Smooth muscle cell (in vitro differentiated cells): Measurements from ENCODE around the gene ABO. TPM values are rescaled to one million over a fixed set of nuclear protein-coding genes. Genes with fewer than 3 reads are reported as not detected.
"Not testable (repeated sequence)": the region's sequence is repeated elsewhere in the genome, so short reads cannot be mapped to it uniquely, and the experiment has no call there.

Experiments
- DNase-seq: peaks from one replicate; lab custom pipeline; 2025; ENCODE audit not compliant: unreplicated experiment; lab: John Stamatoyannopoulos, UW
- H2AFZ ChIP-seq: fragments of 200-600 bp; sonication (generic); 2 replicates; pipeline ENCODE4 v1.6.0; 2016; ENCODE audit warnings: antibody characterized with exemption, low read depth, mild to moderate bottlenecking
- H3F3A ChIP-seq: fragments of 200-600 bp; sonication (generic); 2 replicates; pipeline ENCODE4 v1.6.0; 2017; ENCODE audit warnings: antibody characterized with exemption, low read depth
- H3K27ac ChIP-seq: fragments of 200-600 bp; sonication (generic); 2 replicates; pipeline ENCODE4 v1.5.1; 2016; ENCODE audit warnings: low read depth, mild to moderate bottlenecking
- H3K27me3 ChIP-seq: fragments of 200-600 bp; sonication (generic); 2 replicates; pipeline ENCODE4 v1.6.1; 2016; ENCODE audit warnings: low read depth, mild to moderate bottlenecking
- H3K36me3 ChIP-seq: fragments of 200-600 bp; sonication (generic); 2 replicates; pipeline ENCODE4 v1.5.1; 2016; ENCODE audit warnings: low read depth
- H3K4me1 ChIP-seq: fragments of 200-600 bp; sonication (generic); 2 replicates; pipeline ENCODE4 v1.5.1; 2016; ENCODE audit warnings: low read depth
- H3K4me2 ChIP-seq: fragments of 200-600 bp; sonication (generic); 2 replicates; pipeline ENCODE4 v1.6.0; 2016; ENCODE audit warnings: mild to moderate bottlenecking
- H3K4me3 ChIP-seq: fragments of 200-600 bp; sonication (generic); 2 replicates; pipeline ENCODE4 v1.5.1; 2016; ENCODE audit warnings: mild to moderate bottlenecking
- H3K79me2 ChIP-seq: fragments of 200-600 bp; sonication (generic); 2 replicates; pipeline ENCODE4 v1.6.0; 2016; ENCODE audit warnings: low read depth, mild to moderate bottlenecking
- H3K9ac ChIP-seq: fragments of 200-600 bp; sonication (generic); 2 replicates; pipeline ENCODE4 v1.6.0; 2016; ENCODE audit warnings: low read depth
- H3K9me3 ChIP-seq: fragments of 200-600 bp; sonication (generic); replicated peaks from 2 replicates; pipeline ENCODE4 v1.5.1; 2016; ENCODE audit warnings: low read depth
- H4K20me1 ChIP-seq: fragments of 200-600 bp; sonication (generic); 2 replicates; pipeline ENCODE4 v1.6.0; 2016; ENCODE audit warnings: low read depth
- WGBS: methylation state at CpG from one replicate; pipeline ENCODE4 v1.1.7; 2016; ENCODE audit warnings: low lambda C conversion rate; 5-methylcytosine and 5-hydroxymethylcytosine counted together
- polyA plus RNA-seq: library from polyadenylated mRNA; unstranded; fragments of >200 nt; fragmentation: Nextera tagmentation; extraction: Ambion mirVana; gene quantifications from 2 replicates; pipeline ENCODE4 v1.2.1, GENCODE V29; 2016
- total RNA-seq: library from RNA; depleted of rRNA; stranded (reverse); fragments of >200 nt; gene quantifications from 2 replicates; pipeline ENCODE4 v1.2.3, GENCODE V29; 2014
- TF ChIP-seq, protein P1 (sequence below): fragments of 200-600 bp; sonication (generic); IDR thresholded peaks from 2 replicates; pipeline ENCODE4 v1.5.1; 2017; ENCODE audit warnings: borderline replicate concordance, mild to moderate bottlenecking, antibody characterized with exemption; ENCODE audit not compliant: insufficient read depth, poor library complexity, severe bottlenecking

The ABO gene
- total and polyA plus RNA-seq, 2 experiments from 2014 or later = 0.37 to 1.0 TPM

DNA sequence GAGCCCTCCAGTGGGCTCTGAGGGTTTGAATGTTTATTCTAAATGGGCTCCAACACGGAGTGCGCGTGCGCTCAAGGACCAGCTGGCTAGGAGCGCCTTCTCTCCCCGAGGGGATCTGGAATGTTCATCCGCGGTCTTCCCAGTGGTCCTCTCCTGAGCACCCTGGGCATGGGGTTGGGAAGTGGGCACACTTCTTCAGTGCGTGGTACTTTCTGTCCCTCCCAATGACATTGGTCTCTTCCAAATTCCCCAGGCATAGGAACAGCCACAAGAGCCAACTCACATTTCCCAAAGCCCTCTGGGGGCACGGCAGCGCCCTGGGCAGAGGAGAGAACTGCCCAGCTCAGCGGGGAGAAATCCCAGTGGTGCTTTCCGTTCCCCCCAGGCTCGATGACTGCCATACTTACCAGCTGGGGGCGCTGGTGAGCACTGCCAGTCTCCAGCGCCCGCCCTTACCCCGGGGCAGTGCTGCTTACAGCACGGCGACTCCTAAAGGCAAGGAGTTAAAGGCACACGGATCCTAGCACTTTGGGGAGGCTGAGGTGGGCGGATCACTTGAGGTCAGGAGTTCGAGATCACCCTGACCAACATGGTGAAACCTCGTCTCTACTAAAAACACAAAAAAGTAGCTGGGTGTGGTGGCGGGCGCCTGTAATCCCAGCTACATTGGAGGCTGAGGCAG lies 36.0 kb downstream of the ABO start:
- H2AFZ ChIP-seq = peak overlapping the region; percentile 87
- H3K27me3 ChIP-seq = no peaks in the 10 kb centered on the region
- no peaks in the 10 kb centered on the region for H3K36me3 ChIP-seq
- H3K9me3 ChIP-seq = no peaks in the 10 kb centered on the region
- H3K4me3 ChIP-seq = peak overlapping the region; percentile 50
- no peak overlapping the region for H3K9ac ChIP-seq
- peak; percentile 91 for DNase-seq
- peak overlapping the region; percentile 38 for H3K27ac ChIP-seq
- H3F3A ChIP-seq = no peaks in the 10 kb centered on the region
- H3K79me2 ChIP-seq = no peaks in the 10 kb centered on the region
- H3K4me1 ChIP-seq = no peaks in the 10 kb centered on the region
- H4K20me1 ChIP-seq = no peaks in the 10 kb centered on the region
- TF ChIP-seq, protein P1, sequence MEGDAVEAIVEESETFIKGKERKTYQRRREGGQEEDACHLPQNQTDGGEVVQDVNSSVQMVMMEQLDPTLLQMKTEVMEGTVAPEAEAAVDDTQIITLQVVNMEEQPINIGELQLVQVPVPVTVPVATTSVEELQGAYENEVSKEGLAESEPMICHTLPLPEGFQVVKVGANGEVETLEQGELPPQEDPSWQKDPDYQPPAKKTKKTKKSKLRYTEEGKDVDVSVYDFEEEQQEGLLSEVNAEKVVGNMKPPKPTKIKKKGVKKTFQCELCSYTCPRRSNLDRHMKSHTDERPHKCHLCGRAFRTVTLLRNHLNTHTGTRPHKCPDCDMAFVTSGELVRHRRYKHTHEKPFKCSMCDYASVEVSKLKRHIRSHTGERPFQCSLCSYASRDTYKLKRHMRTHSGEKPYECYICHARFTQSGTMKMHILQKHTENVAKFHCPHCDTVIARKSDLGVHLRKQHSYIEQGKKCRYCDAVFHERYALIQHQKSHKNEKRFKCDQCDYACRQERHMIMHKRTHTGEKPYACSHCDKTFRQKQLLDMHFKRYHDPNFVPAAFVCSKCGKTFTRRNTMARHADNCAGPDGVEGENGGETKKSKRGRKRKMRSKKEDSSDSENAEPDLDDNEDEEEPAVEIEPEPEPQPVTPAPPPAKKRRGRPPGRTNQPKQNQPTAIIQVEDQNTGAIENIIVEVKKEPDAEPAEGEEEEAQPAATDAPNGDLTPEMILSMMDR = peak; percentile 96
- 14% methylated on average over 26 of the region's 26 CpGs for WGBS
- H3K4me2 ChIP-seq = peak overlapping the region; percentile 88

DNA sequence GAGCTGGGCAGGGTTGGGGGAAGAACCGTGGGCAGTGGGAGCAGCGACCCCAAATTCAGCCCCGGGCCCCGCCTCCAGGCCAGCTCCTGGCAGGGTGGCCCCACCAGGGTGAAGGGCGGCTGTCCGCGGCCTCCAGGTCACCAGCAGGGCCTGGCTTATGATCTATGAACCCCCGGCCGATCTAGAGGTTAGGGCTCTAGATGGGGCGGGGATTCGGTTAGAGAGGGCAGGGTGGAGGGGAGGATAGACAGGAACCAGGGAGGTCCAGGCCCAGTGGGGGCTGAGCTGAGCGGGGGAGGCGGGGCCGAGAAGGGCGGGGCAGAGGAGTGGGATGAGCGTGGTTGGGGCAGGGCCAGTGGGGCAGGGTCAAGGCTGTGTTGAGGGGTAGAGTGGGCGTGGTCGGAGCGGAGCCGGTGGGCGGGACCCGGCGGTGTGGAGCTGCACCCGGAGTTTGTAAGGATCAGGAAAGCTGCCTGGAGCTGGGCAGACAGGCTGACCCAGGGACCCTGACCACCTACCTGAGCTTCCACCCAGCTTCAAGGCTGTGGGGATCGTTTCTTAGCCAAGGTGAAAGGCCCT lies 36.6 kb downstream of the ABO start:
- peak overlapping the region; percentile 87 for H2AFZ ChIP-seq
- H3K4me1 ChIP-seq = no peaks in the 10 kb centered on the region
- H3F3A ChIP-seq = no peaks in the 10 kb centered on the region
- H4K20me1 ChIP-seq = no peaks in the 10 kb centered on the region
- peak overlapping the region; percentile 88 for H3K4me2 ChIP-seq
- peak; percentile 91 for DNase-seq
- H3K36me3 ChIP-seq = no peaks in the 10 kb centered on the region
- H3K9me3 ChIP-seq = no peaks in the 10 kb centered on the region
- H3K4me3 ChIP-seq = peak overlapping the region; percentile 50
- TF ChIP-seq, protein P1 = no peak
- H3K79me2 ChIP-seq = no peaks in the 10 kb centered on the region
- H3K27me3 ChIP-seq = no peaks in the 10 kb centered on the region
- WGBS = 17% methylated on average over 15 of the region's 25 CpGs
- peak overlapping the region; percentile 38 for H3K27ac ChIP-seq
- no peak overlapping the region for H3K9ac ChIP-seq

DNA sequence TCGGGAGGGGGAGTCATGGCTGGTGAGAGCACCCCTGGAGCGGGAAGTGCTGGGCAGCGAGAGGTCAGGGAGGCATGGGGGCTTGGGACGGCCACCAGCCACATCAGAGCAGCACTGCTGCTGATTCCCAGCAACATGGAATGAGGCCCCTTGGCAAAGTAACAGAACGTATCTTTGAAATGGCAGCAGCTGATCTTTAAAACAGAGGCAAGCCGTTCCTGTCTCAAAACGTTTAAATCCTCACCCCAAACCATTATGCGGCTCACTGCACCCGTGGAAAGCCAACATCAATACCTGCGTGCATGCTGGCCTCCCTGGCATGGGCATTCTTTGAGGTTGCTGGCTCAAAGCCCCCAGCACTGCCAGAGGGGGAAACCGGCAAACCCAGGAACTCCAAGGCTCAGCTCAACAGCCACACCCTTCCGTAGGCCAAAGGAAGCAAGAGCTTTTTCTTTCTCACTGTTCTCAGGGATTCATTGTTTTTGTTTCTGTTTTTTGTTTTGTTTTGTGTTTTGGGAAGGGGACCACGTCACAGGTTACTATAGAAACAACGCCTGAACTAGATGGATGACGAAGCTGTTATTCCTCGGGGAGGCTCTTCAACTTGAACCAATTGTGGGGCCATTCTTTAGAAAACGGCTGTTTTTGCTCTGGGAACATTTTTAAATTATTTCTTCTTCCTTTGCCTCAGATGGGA lies 37.8 kb downstream of the ABO start:
- no peaks in the 10 kb centered on the region for H3K4me1 ChIP-seq
- no peaks in the 10 kb centered on the region for H3K9me3 ChIP-seq
- no peaks in the 10 kb centered on the region for H3K36me3 ChIP-seq
- H3K9ac ChIP-seq = no peak overlapping the region
- WGBS = 89% methylated on average over 17 of the region's 17 CpGs
- H2AFZ ChIP-seq = no peak overlapping the region
- TF ChIP-seq, protein P1 = no peak
- no peak for DNase-seq
- H3K79me2 ChIP-seq = no peaks in the 10 kb centered on the region
- no peak overlapping the region for H3K4me2 ChIP-seq
- no peaks in the 10 kb centered on the region for H3F3A ChIP-seq
- no peaks in the 10 kb centered on the region for H3K27me3 ChIP-seq
- no peaks in the 10 kb centered on the region for H4K20me1 ChIP-seq
- no peak overlapping the region for H3K4me3 ChIP-seq
- H3K27ac ChIP-seq = no peak overlapping the region

DNA sequence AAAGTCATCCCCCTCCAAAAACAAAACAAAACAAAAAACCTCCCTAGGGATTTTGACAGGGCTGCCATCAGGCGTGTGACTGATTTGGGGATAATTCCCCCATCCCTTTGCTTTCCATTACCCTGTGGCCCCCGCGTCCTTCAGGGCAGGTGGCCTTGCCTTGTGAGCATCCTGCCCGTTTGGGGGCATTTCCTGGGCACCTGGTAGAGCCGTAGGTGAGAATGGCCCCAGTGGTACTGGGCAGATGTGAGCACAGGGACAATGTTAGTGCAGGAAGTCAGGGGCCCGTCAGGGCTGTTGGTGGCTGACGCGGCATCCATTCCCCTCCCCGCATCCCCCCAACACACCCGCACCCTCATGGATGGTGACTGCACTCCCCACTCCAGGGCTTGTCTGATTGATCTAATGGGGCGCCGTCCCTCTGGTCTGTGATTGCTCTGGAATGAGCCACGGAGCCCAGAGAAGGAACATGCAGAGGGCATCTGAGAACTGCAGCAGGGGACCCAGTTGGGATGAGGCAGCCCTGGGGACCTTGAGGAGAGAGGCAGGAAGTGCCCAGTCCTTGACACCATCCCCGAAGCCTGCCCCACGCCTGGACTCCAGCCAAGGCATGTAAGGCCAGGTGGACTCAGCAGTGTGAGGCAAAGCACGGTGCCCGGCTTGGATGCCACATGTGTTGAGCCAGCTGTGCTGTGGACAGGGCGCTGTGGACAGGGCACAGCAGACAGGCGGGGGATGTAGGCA lies 38.5 kb downstream of the ABO start:
- H3K36me3 ChIP-seq, H3K9me3 ChIP-seq, H3K9ac ChIP-seq, H3K79me2 ChIP-seq, DNase-seq, H3F3A ChIP-seq, H2AFZ ChIP-seq, H3K27me3 ChIP-seq, H3K4me1 ChIP-seq, H3K4me3 ChIP-seq, H3K4me2 ChIP-seq, H3K27ac ChIP-seq, H4K20me1 ChIP-seq: not testable (repeated sequence)
- 93% methylated on average over 14 of the region's 19 CpGs for WGBS
